ENCODE results near the gene SYMPK.

- TF ChIP-seq EZH2 (IDR thresholded peaks at IDR 0.05) (no peak), POLR2AphosphoS5 (IDR thresholded peaks at IDR 0.05; ENCODE audit: borderline replicate concordance, low read depth, low read length) (no peak), FOXP2 (optimal IDR thresholded peaks at IDR 0.05; ENCODE audit: control extremely low read depth, extremely low read length, insufficient read depth) (no peak)
Observed at GRCh38 chr19:45863840-45864628, 1.1 kb upstream of the SYMPK start, which contains the start of gene FOXA3.

Data from SK-N-MC (cell line).